ENCODE measurements around the gene CHPF. TPM values are rescaled to one million over a fixed set of nuclear protein-coding genes. Genes with fewer than 3 reads are reported as not detected.

The CHPF gene
- total and polyA plus RNA-seq, 4 donors: 26.5 to 135 (median 58.2) TPM

GRCh38 chr2:219490600-219491130 lies 52.9 kb downstream of the CHPF start:
- Histone ChIP-seq H3K27ac (ENCODE audit: low read depth in 1 of 2, low read length in 2 of 2) (no peak overlapping the region), H3K9ac (ENCODE audit: low read depth in 1 of 2, low read length in 2 of 2) (no peak overlapping the region), H3K9me3 (ENCODE audit: control insufficient read depth in 4 of 4, low read length in 3 of 4) (no peaks in the 10 kb centered on the region), H3K4me1 (ENCODE audit: control insufficient read depth in 4 of 4, insufficient read depth in 4 of 4, low read length in 3 of 4) (no peaks in the 10 kb centered on the region), H3K36me3 (ENCODE audit: control insufficient read depth in 4 of 4, insufficient read depth in 3 of 4, low read depth in 1 of 4, low read length in 3 of 4) (no peaks in the 10 kb centered on the region), H3K4me3 (ENCODE audit: low read depth in 1 of 3, low read length in 3 of 3) (no peak overlapping the region), H3K27me3 (ENCODE audit: control insufficient read depth in 4 of 4, insufficient read depth in 4 of 4, low read length in 3 of 4) (peaks cover 0 to 7% (median under 1%) of the 10 kb centered on the region in 4 donors)
- no peak for TF ChIP-seq REST (IDR thresholded peaks at IDR 0.05)
- no peak for TF ChIP-seq EGR1 (IDR thresholded peaks at IDR 0.05; ENCODE audit: low read depth in 2 of 2)
- TF ChIP-seq CTCF (IDR thresholded peaks at IDR 0.05; ENCODE audit: low read depth, low read length, missing input control): no peak
- no peak for TF ChIP-seq SP1 (IDR thresholded peaks at IDR 0.05)
- TF ChIP-seq ATF3 (IDR thresholded peaks at IDR 0.05): no peak
- no peak for TF ChIP-seq NR2F2 (IDR thresholded peaks at IDR 0.05)
- TF ChIP-seq RAD21 (IDR thresholded peaks at IDR 0.05): no peak
- no peak for TF ChIP-seq GABPA (IDR thresholded peaks at IDR 0.05 in 1 of 2, conservative IDR thresholded peaks at IDR 0.05 in 1 of 2)
- TF ChIP-seq HNF4G (IDR thresholded peaks at IDR 0.05): no peak
- no peak for DNase-seq (ENCODE audit: low spot score)
- WGBS: 81% methylated on average over 10 of the region's 10 CpGs

- H3K27me3 ChIP-seq (ENCODE audit: control insufficient read depth in 4 of 4, insufficient read depth in 4 of 4, low read length in 3 of 4): peaks cover 0 to 8% (median under 1%) of the 10 kb centered on the region in 4 donors
- H3K4me3 ChIP-seq (ENCODE audit: low read depth in 1 of 3, low read length in 3 of 3): no peak overlapping the region
- no peak overlapping the region for H3K27ac ChIP-seq (ENCODE audit: low read depth in 1 of 2, low read length in 2 of 2)
- H3K9ac ChIP-seq (ENCODE audit: low read depth in 1 of 2, low read length in 2 of 2): no peak overlapping the region
- H3K4me1 ChIP-seq (ENCODE audit: control insufficient read depth in 4 of 4, insufficient read depth in 4 of 4, low read length in 3 of 4): no peaks in the 10 kb centered on the region
- TF ChIP-seq YY1 (IDR thresholded peaks at IDR 0.05) (no peak), NR2F2 (IDR thresholded peaks at IDR 0.05) (no peak), GABPA (IDR thresholded peaks at IDR 0.05 in 1 of 2, conservative IDR thresholded peaks at IDR 0.05 in 1 of 2) (no peak), ATF3 (IDR thresholded peaks at IDR 0.05) (no peak), EGR1 (IDR thresholded peaks at IDR 0.05; ENCODE audit: low read depth in 2 of 2) (no peak), HNF4A (conservative IDR thresholded peaks at IDR 0.05) (no peak), RAD21 (IDR thresholded peaks at IDR 0.05) (no peak), FOXA2 (IDR thresholded peaks at IDR 0.05) (no peak), TAF1 (conservative IDR thresholded peaks at IDR 0.05) (no peak), FOXA1 (IDR thresholded peaks at IDR 0.05) (no peak), REST (IDR thresholded peaks at IDR 0.05) (no peak), MAX (IDR thresholded peaks at IDR 0.05) (no peak), ZBTB33 (IDR thresholded peaks at IDR 0.05) (no peak)
- 86% methylated on average over 23 of the region's 23 CpGs for WGBS
- no peaks in the 10 kb centered on the region for H3K9me3 ChIP-seq (ENCODE audit: control insufficient read depth in 4 of 4, low read length in 3 of 4)
- no peak for DNase-seq (ENCODE audit: low spot score)
- H3K36me3 ChIP-seq (ENCODE audit: control insufficient read depth in 4 of 4, insufficient read depth in 3 of 4, low read depth in 1 of 4, low read length in 3 of 4): no peaks in the 10 kb centered on the region
Measured at GRCh38 chr2:219490186-219490585, 53.4 kb downstream of the CHPF start.

Data from liver (tissue), 9 donors.